ENCODE results near the gene CCDC158. TPM values are rescaled to one million over a fixed set of nuclear protein-coding genes. Genes with fewer than 3 reads are reported as not detected.
A peak's percentile ranks its signal among the peaks of the same experiment; 100 is the strongest.

CCDC158 gene
- total and polyA plus RNA-seq, 2 donors from 2014 or later = 0.24 to 1.0 TPM

DNA sequence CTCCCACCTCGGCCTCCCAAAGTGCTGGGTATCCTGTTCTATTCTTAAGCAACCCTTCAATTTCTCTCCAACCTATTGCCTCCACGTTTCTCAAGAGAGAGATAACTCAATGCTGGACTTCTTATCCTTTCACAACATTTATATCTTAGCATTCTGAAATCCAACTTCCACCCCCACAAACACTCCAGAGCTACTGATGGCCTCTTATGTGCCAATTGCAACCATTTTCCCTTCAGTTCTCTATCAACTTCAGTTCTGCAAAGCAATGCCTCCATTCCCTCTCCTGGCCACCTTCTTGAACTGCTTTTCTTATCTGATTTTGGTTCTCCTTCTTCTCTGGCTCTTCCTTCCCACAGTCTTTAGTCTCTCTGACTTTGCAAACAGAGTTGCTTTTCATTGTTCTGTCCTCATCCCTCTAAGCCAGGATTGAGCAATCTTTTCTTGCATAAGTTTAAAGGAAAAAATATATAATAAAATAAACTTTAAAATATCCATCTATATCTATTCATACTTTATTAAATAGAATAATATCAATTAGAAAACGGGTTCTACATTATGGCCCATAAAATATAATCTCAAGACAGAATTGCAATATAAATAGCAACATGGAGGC is 118.0 kb downstream of the CCDC158 start:
- Histone ChIP-seq H3K4me1 (ENCODE audit: control insufficient read depth in 2 of 3, insufficient read depth in 2 of 3, low read depth in 1 of 3, low read length in 3 of 3) (peaks cover 0 to 13% (median 4%) of the 10 kb centered on the region in 3 donors), H3K27me3 (ENCODE audit: control insufficient read depth, insufficient read depth, low read length) (no peaks in the 10 kb centered on the region), H3K36me3 (ENCODE audit: control insufficient read depth in 2 of 3, insufficient read depth in 3 of 3, low read length in 3 of 3) (no peaks in the 10 kb centered on the region), H3K9me3 (ENCODE audit: control insufficient read depth in 2 of 3, insufficient read depth in 1 of 3, low read length in 3 of 3) (no peaks in the 10 kb centered on the region), H3K4me3 (ENCODE audit: low read length in 3 of 3) (no peak overlapping the region), H3K9ac (ENCODE audit: low read length in 3 of 3) (no peak overlapping the region), H3K27ac (ENCODE audit: low read depth in 2 of 2, low read length in 2 of 2) (no peak overlapping the region)
- intact Hi-C loops (cut with DNase I) = no loop called here
- TF ChIP-seq, protein P1, sequence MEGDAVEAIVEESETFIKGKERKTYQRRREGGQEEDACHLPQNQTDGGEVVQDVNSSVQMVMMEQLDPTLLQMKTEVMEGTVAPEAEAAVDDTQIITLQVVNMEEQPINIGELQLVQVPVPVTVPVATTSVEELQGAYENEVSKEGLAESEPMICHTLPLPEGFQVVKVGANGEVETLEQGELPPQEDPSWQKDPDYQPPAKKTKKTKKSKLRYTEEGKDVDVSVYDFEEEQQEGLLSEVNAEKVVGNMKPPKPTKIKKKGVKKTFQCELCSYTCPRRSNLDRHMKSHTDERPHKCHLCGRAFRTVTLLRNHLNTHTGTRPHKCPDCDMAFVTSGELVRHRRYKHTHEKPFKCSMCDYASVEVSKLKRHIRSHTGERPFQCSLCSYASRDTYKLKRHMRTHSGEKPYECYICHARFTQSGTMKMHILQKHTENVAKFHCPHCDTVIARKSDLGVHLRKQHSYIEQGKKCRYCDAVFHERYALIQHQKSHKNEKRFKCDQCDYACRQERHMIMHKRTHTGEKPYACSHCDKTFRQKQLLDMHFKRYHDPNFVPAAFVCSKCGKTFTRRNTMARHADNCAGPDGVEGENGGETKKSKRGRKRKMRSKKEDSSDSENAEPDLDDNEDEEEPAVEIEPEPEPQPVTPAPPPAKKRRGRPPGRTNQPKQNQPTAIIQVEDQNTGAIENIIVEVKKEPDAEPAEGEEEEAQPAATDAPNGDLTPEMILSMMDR (IDR thresholded peaks at IDR 0.05; ENCODE audit: borderline replicate concordance, extremely low read depth, insufficient read depth) = no peak
- DNase-seq = no peak
- FAIRE-seq = no peak

DNA sequence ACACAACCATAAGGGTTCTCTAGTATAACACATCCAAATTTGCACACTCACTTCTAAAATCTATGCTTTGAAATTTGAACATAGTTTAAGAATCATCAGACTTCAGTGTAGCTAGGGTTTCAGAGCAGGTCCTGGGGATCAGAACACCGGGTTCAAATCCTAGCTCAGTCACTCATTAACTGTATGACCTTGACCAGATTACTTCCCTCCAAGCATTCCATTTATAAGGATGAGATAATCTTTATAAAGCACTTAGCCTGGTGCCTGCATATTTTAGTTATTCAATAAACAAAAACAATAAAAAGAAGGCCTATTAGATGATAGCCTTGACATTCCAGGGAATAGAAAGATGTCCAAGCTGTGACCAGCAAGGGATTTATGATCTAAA is 119.2 kb downstream of the CCDC158 start:
- TF ChIP-seq, protein P1 (IDR thresholded peaks at IDR 0.05; ENCODE audit: borderline replicate concordance, extremely low read depth, insufficient read depth) = no peak
- H3K27ac ChIP-seq (ENCODE audit: low read depth in 2 of 2, low read length in 2 of 2) = no peak overlapping the region
- H3K4me3 ChIP-seq (ENCODE audit: low read length in 3 of 3) = no peak overlapping the region
- FAIRE-seq = no peak
- no peaks in the 10 kb centered on the region for H3K36me3 ChIP-seq (ENCODE audit: control insufficient read depth in 2 of 3, insufficient read depth in 3 of 3, low read length in 3 of 3)
- no peak overlapping the region for H3K9ac ChIP-seq (ENCODE audit: low read length in 3 of 3)
- peaks cover 0 to 13% (median under 1%) of the 10 kb centered on the region in 3 donors for H3K4me1 ChIP-seq (ENCODE audit: control insufficient read depth in 2 of 3, insufficient read depth in 2 of 3, low read depth in 1 of 3, low read length in 3 of 3)
- H3K27me3 ChIP-seq (ENCODE audit: control insufficient read depth, insufficient read depth, low read length) = no peaks in the 10 kb centered on the region
- H3K9me3 ChIP-seq (ENCODE audit: control insufficient read depth in 2 of 3, insufficient read depth in 1 of 3, low read length in 3 of 3) = no peaks in the 10 kb centered on the region
- intact Hi-C loops (cut with DNase I) = no loop called here
- DNase-seq = no peak

DNA sequence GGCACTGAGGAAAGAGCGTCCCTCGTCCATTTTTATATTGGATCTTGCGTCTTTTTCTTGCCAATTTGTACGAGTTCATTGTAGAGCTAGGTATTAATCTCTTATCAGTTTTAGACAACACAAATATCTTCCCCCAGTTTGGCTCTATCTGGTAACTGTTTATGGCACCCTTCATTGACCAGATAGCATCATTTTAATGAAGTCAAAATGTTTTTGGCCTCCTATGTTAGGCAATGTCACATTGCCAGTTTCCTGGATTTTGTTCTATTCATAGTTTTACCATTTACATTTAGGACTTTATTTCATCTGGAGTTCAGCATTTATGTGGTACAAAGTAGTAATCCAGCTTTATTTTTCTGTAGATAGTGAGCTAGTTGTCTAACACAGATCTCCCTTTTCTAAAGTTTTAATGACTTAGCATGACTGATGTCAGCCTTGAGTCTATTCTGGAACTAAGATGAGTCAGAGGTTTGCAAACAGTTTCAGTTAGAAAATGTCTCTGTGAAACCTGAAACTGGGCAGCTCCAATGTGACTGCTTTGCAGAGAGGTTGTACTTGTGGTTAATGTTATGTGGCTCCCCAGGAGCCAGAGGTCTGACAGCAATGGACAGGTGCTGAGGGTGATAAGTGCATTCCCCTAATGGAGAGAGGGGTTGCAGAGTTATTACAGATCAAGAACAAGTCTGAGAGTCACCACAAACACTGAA is 119.7 kb downstream of the CCDC158 start:
- Histone ChIP-seq H3K4me3 (ENCODE audit: low read length in 3 of 3) (no peak overlapping the region), H3K27ac (ENCODE audit: low read depth in 2 of 2, low read length in 2 of 2) (no peak overlapping the region), H3K9me3 (ENCODE audit: control insufficient read depth in 2 of 3, insufficient read depth in 1 of 3, low read length in 3 of 3) (no peaks in the 10 kb centered on the region), H3K4me1 (ENCODE audit: control insufficient read depth in 2 of 3, insufficient read depth in 2 of 3, low read depth in 1 of 3, low read length in 3 of 3) (peaks cover 0 to 13% (median 0%) of the 10 kb centered on the region in 3 donors), H3K36me3 (ENCODE audit: control insufficient read depth in 2 of 3, insufficient read depth in 3 of 3, low read length in 3 of 3) (no peaks in the 10 kb centered on the region), H3K9ac (ENCODE audit: low read length in 3 of 3) (no peak overlapping the region), H3K27me3 (ENCODE audit: control insufficient read depth, insufficient read depth, low read length) (no peaks in the 10 kb centered on the region)
- no peak for FAIRE-seq
- TF ChIP-seq, protein P1 (IDR thresholded peaks at IDR 0.05; ENCODE audit: borderline replicate concordance, extremely low read depth, insufficient read depth) = no peak
- peak in 2 of 5 donors; percentile 30 to 43 for DNase-seq
- intact Hi-C loops (cut with DNase I) = no loop called here

All from kidney (tissue), 14 donors.